Astrocyte (in vitro differentiated cells and primary cell): ENCODE measurements around the gene POLR3GL. TPM values are rescaled to one million over a fixed set of nuclear protein-coding genes. Genes with fewer than 3 reads are reported as not detected.

Experiments
- DNase-seq: peaks from one replicate; pipeline ENCODE4 v3.0.0-alpha.2; 2010; ENCODE audit warnings: low read depth
- FAIRE-seq: peaks from 2 replicates; lab custom pipeline; 2011; peaks lifted over from hg19 to GRCh38; lab: Jason Lieb, UNC
- H2AFZ ChIP-seq: 2 replicates; pipeline ENCODE4 v1.6.0; 2012; ENCODE audit warnings: low read depth, low read length, inconsistent platforms
- H3K27ac ChIP-seq: 2 replicates; pipeline ENCODE4 v1.5.1; 2011; ENCODE audit warnings: low read depth, low read length, inconsistent platforms
- H3K27me3 ChIP-seq: 2 replicates; pipeline ENCODE4 v1.6.0; 2011; ENCODE audit warnings: low read length, inconsistent platforms; ENCODE audit not compliant: insufficient read depth
- H3K36me3 ChIP-seq: 2 replicates; pipeline ENCODE4 v1.5.1; 2011; ENCODE audit warnings: low read length, inconsistent platforms; ENCODE audit not compliant: insufficient read depth
- H3K4me1 ChIP-seq: 2 replicates; pipeline ENCODE4 v1.5.1; 2011; ENCODE audit warnings: low read length, inconsistent platforms; ENCODE audit not compliant: insufficient read depth
- H3K4me2 ChIP-seq: 2 replicates; pipeline ENCODE4 v1.6.0; 2012; ENCODE audit warnings: low read length, inconsistent platforms
- H3K4me3 ChIP-seq: 2 replicates; pipeline ENCODE4 v1.5.1; 2011; ENCODE audit warnings: low read depth, mild to moderate bottlenecking, low read length, inconsistent platforms; ENCODE audit not compliant: insufficient read depth
- H3K79me2 ChIP-seq: 2 replicates; pipeline ENCODE4 v1.6.0; 2012; ENCODE audit warnings: mild to moderate bottlenecking, low read length, inconsistent platforms; ENCODE audit not compliant: insufficient read depth
- H3K9ac ChIP-seq: 2 replicates; pipeline ENCODE4 v1.6.0; 2012; ENCODE audit warnings: mild to moderate bottlenecking, low read length, inconsistent platforms
- H3K9me3 ChIP-seq: 2 replicates; pipeline ENCODE4 v1.5.1; 2012; ENCODE audit warnings: low read depth, mild to moderate bottlenecking, low read length, inconsistent platforms; ENCODE audit not compliant: insufficient read depth
- H4K20me1 ChIP-seq: 2 replicates; pipeline ENCODE4 v1.6.0; 2012; ENCODE audit warnings: low read length, inconsistent platforms; ENCODE audit not compliant: insufficient read depth
- H3K27ac Mint-ChIP-seq: one replicate; pipeline ENCODE4 v1.8.0; 2021; ENCODE audit warnings: mild to moderate bottlenecking, mixed read lengths; ENCODE audit not compliant: unreplicated experiment
- H3K27me3 Mint-ChIP-seq: one replicate; pipeline ENCODE4 v1.8.0; 2021; ENCODE audit warnings: low read depth, mixed read lengths; ENCODE audit not compliant: unreplicated experiment
- H3K36me3 Mint-ChIP-seq: one replicate; pipeline ENCODE4 v1.8.0; 2021; ENCODE audit warnings: low read depth, mixed read lengths; ENCODE audit not compliant: unreplicated experiment
- H3K4me1 Mint-ChIP-seq: one replicate; pipeline ENCODE4 v1.8.0; 2021; ENCODE audit warnings: low read depth, mixed read lengths; ENCODE audit not compliant: unreplicated experiment
- H3K4me3 Mint-ChIP-seq: one replicate; pipeline ENCODE4 v1.8.0; 2021; ENCODE audit warnings: mild to moderate bottlenecking, moderate library complexity, mixed read lengths; ENCODE audit not compliant: unreplicated experiment
- H3K9me3 Mint-ChIP-seq: one replicate; pipeline ENCODE4 v1.8.0; 2021; ENCODE audit warnings: mild to moderate bottlenecking, mixed read lengths; ENCODE audit not compliant: unreplicated experiment
- EZH2 ChIP-seq: IDR thresholded peaks from 2 replicates; pipeline ENCODE4 v1.6.1; 2012; ENCODE audit warnings: mild to moderate bottlenecking, low read length, inconsistent platforms; ENCODE audit not compliant: insufficient read depth
- total RNA-seq: library from RNA; stranded (reverse); gene quantifications from 2 replicates; pipeline ENCODE4 v1.2.1, GENCODE V29; 2021
- TF ChIP-seq, protein P1 (sequence below): IDR thresholded peaks from 2 replicates; pipeline ENCODE4 v1.5.1; 2011; ENCODE audit warnings: low read depth, mild to moderate bottlenecking, inconsistent platforms, low read length, moderate library complexity; ENCODE audit not compliant: insufficient read depth

Gene POLR3GL
- total RNA-seq, 1 donor from 2014 or later = 20.5 TPM

- H3K9me3 Mint-ChIP-seq = no peaks in the 10 kb centered on the region
- DNase-seq = no peak
- Histone ChIP-seq H2AFZ (no peak overlapping the region), H4K20me1 (peaks cover 10% of the 10 kb centered on the region), H3K27ac (no peak overlapping the region), H3K9ac (no peak overlapping the region), H3K79me2 (peaks cover 19% of the 10 kb centered on the region), H3K4me3 (no peak overlapping the region), H3K36me3 (peaks cover 5% of the 10 kb centered on the region), H3K4me2 (no peak overlapping the region), H3K9me3 (no peaks in the 10 kb centered on the region), H3K27me3 (no peaks in the 10 kb centered on the region), H3K4me1 (peaks cover 14% of the 10 kb centered on the region)
- FAIRE-seq = no peak
- no peaks in the 10 kb centered on the region for H3K27me3 Mint-ChIP-seq
- no peak overlapping the region for H3K27ac Mint-ChIP-seq
- H3K4me1 Mint-ChIP-seq = peaks cover 10% of the 10 kb centered on the region
- H3K36me3 Mint-ChIP-seq = peaks cover 7% of the 10 kb centered on the region
- no peak for TF ChIP-seq EZH2
- TF ChIP-seq, protein P1, sequence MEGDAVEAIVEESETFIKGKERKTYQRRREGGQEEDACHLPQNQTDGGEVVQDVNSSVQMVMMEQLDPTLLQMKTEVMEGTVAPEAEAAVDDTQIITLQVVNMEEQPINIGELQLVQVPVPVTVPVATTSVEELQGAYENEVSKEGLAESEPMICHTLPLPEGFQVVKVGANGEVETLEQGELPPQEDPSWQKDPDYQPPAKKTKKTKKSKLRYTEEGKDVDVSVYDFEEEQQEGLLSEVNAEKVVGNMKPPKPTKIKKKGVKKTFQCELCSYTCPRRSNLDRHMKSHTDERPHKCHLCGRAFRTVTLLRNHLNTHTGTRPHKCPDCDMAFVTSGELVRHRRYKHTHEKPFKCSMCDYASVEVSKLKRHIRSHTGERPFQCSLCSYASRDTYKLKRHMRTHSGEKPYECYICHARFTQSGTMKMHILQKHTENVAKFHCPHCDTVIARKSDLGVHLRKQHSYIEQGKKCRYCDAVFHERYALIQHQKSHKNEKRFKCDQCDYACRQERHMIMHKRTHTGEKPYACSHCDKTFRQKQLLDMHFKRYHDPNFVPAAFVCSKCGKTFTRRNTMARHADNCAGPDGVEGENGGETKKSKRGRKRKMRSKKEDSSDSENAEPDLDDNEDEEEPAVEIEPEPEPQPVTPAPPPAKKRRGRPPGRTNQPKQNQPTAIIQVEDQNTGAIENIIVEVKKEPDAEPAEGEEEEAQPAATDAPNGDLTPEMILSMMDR = no peak
- no peak overlapping the region for H3K4me3 Mint-ChIP-seq
These were observed 35.0 kb downstream of the POLR3GL start for GRCh38 chr1:145999321-146000024.

- H3K27ac Mint-ChIP-seq = no peak overlapping the region
- no peaks in the 10 kb centered on the region for H3K9me3 Mint-ChIP-seq
- peaks cover 10% of the 10 kb centered on the region for H3K4me1 Mint-ChIP-seq
- H3K4me3 ChIP-seq = no peak overlapping the region
- no peaks in the 10 kb centered on the region for H3K36me3 ChIP-seq
- no peak for TF ChIP-seq EZH2
- TF ChIP-seq, protein P1 = no peak
- no peak overlapping the region for H3K27ac ChIP-seq
- FAIRE-seq (no peak), DNase-seq (no peak)
- H3K9ac ChIP-seq = no peak overlapping the region
- H3K9me3 ChIP-seq = no peaks in the 10 kb centered on the region
- peaks cover 6% of the 10 kb centered on the region for H3K4me1 ChIP-seq
- H3K79me2 ChIP-seq = no peaks in the 10 kb centered on the region
- no peaks in the 10 kb centered on the region for H3K27me3 ChIP-seq
- no peak overlapping the region for H3K4me2 ChIP-seq
- no peaks in the 10 kb centered on the region for H4K20me1 ChIP-seq
- H3K36me3 Mint-ChIP-seq = no peaks in the 10 kb centered on the region
- no peak overlapping the region for H2AFZ ChIP-seq
- no peaks in the 10 kb centered on the region for H3K27me3 Mint-ChIP-seq
- H3K4me3 Mint-ChIP-seq = no peak overlapping the region
These were observed 37.2 kb downstream of the POLR3GL start for GRCh38 chr1:146001709-146002108.

DNA sequence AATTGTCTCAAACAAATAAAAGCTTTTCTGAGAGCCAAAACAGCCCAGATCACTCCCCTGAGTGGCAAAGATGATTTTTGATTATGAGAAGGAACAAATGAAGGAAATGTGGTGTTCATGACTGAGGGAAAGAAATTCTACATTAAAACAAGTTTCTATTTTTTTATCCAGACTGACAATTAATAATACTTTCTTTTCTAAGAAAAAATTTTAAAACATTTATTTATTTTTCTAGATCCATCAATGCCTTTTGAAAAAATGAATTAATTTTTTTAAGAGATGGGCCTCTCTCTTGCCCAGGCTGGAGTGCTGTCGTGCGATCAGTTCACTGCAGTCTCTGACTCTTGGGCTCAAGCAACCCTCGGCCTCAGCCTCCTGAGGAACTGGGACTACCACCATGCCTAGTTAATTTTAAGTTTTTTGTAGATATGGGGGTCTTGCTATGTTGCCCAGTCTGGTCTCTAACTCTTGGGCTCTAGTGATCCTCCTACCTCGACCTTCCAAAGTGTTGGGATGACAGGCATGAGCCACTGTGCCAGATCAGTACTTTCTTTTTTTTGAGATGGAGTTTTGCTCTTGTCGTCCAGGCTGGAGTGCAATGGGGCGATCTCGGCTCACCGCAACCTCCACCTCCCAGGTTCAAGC, 43.1 kb downstream of the POLR3GL start:
- H3K9me3 ChIP-seq = no peaks in the 10 kb centered on the region
- H3K36me3 ChIP-seq = no peaks in the 10 kb centered on the region
- no peaks in the 10 kb centered on the region for H3K79me2 ChIP-seq
- no peak overlapping the region for H3K4me2 ChIP-seq
- H3K27ac ChIP-seq = no peak overlapping the region
- no peak overlapping the region for H3K9ac ChIP-seq
- H2AFZ ChIP-seq = no peak overlapping the region
- H3K27me3 Mint-ChIP-seq = no peaks in the 10 kb centered on the region
- DNase-seq (no peak), FAIRE-seq (no peak)
- no peak overlapping the region for H3K4me3 ChIP-seq
- no peaks in the 10 kb centered on the region for H4K20me1 ChIP-seq
- no peaks in the 10 kb centered on the region for H3K9me3 Mint-ChIP-seq
- H3K4me1 Mint-ChIP-seq = peaks cover 1% of the 10 kb centered on the region
- H3K27me3 ChIP-seq = no peaks in the 10 kb centered on the region
- no peak overlapping the region for H3K27ac Mint-ChIP-seq
- H3K36me3 Mint-ChIP-seq = no peaks in the 10 kb centered on the region
- no peak for TF ChIP-seq EZH2
- TF ChIP-seq, protein P1 = no peak
- no peak overlapping the region for H3K4me3 Mint-ChIP-seq
- H3K4me1 ChIP-seq = peaks cover 2% of the 10 kb centered on the region
